Upper lobe of left lung (tissue), 4 donors: ENCODE results near the gene OGN.

Source experiments
- POLR2A ChIP-seq, 4 donors: fragments of 450-650 bp; IDR thresholded peaks; one replicate each; pipeline ENCODE4 v1.5.1; 2016 to 2017; ENCODE audit warnings: antibody characterized with exemption in 4 of 4, mild to moderate bottlenecking in 2 of 4
- TF ChIP-seq, protein P1 (sequence below), 6 experiments: fragments of 450-650 bp in 4 of 6; fragments of 200-600 bp in 2 of 6; sonication (generic) in 2 of 6; IDR thresholded peaks; one replicate each; pipeline ENCODE4 v1.5.1; 2016 to 2019; ENCODE audit warnings: antibody characterized with exemption in 6 of 6

GRCh38 chr9:92402360-92402759 is 2.0 kb downstream of the OGN start:
- TF ChIP-seq POLR2A (IDR thresholded peaks at IDR 0.05), result no peak
- TF ChIP-seq, protein P1, sequence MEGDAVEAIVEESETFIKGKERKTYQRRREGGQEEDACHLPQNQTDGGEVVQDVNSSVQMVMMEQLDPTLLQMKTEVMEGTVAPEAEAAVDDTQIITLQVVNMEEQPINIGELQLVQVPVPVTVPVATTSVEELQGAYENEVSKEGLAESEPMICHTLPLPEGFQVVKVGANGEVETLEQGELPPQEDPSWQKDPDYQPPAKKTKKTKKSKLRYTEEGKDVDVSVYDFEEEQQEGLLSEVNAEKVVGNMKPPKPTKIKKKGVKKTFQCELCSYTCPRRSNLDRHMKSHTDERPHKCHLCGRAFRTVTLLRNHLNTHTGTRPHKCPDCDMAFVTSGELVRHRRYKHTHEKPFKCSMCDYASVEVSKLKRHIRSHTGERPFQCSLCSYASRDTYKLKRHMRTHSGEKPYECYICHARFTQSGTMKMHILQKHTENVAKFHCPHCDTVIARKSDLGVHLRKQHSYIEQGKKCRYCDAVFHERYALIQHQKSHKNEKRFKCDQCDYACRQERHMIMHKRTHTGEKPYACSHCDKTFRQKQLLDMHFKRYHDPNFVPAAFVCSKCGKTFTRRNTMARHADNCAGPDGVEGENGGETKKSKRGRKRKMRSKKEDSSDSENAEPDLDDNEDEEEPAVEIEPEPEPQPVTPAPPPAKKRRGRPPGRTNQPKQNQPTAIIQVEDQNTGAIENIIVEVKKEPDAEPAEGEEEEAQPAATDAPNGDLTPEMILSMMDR (IDR thresholded peaks at IDR 0.05), result no peak
